ENCODE measurements around the gene NEK1. TPM values are rescaled to one million over a fixed set of nuclear protein-coding genes. Genes with fewer than 3 reads are reported as not detected.

The NEK1 gene
- total RNA-seq, 2 experiments from 2014 or later = 7.4 to 26.2 TPM

DNA sequence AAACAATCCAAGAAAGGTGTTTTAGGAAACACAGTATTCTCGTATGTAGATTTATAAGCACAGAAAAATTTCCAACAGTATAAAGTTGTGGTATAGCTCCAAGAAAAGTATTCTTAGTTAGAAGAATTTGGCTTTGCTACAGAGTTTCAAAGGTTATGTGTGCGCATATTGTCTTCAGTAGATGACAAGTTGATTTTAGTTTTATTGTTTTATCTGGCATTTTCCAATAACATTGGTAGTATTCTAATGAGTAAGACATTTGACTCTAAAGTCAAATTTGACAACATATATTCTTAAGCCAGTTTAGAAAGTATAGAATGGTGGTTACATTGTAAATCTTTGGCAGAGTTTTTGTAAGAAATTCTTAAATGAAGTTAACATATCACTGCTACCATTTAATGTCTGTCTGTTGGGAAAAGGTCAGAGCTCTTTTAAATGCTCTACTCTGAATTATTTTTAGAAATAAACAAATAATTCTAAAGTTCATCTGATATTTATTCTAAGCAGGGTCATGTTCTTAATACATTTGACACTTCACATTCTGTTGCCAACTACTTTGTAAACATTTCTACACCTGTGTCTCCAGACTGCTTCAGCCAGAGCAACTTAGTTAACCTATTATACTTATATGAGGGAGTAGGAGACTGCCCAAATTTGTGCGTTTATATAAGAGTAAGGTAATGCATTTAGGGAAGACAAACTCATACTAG is 38.0 kb upstream of the NEK1 start:
- H3K4me2 ChIP-seq (ENCODE audit: low read length) = no peak overlapping the region
- no peaks in the 10 kb centered on the region for H4K20me1 ChIP-seq (ENCODE audit: insufficient read depth, low read length)
- no peak overlapping the region for H3K4me3 ChIP-seq (ENCODE audit: low read depth, low read length, poor library complexity, severe bottlenecking)
- H2AFZ ChIP-seq (ENCODE audit: low read length) = no peak overlapping the region
- peaks cover 52% of the 10 kb centered on the region for H3K36me3 ChIP-seq (ENCODE audit: insufficient read depth, low read length)
- no TSS peak for BruUV-seq (replicated peaks)
- H3K4me1 ChIP-seq (ENCODE audit: insufficient read depth, low read length, poor library complexity, severe bottlenecking) = peaks cover 9% of the 10 kb centered on the region
- TF ChIP-seq, protein P1, sequence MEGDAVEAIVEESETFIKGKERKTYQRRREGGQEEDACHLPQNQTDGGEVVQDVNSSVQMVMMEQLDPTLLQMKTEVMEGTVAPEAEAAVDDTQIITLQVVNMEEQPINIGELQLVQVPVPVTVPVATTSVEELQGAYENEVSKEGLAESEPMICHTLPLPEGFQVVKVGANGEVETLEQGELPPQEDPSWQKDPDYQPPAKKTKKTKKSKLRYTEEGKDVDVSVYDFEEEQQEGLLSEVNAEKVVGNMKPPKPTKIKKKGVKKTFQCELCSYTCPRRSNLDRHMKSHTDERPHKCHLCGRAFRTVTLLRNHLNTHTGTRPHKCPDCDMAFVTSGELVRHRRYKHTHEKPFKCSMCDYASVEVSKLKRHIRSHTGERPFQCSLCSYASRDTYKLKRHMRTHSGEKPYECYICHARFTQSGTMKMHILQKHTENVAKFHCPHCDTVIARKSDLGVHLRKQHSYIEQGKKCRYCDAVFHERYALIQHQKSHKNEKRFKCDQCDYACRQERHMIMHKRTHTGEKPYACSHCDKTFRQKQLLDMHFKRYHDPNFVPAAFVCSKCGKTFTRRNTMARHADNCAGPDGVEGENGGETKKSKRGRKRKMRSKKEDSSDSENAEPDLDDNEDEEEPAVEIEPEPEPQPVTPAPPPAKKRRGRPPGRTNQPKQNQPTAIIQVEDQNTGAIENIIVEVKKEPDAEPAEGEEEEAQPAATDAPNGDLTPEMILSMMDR (conservative IDR thresholded peaks at IDR 0.05; ENCODE audit: low read length) = no peak
- TF ChIP-seq EZH2phosphoT487 (IDR thresholded peaks at IDR 0.05; ENCODE audit: borderline replicate concordance, low read depth, low read length) = no peak
- peaks cover 50% of the 10 kb centered on the region; the same call in 1 of the 2 replicates for H3K79me2 ChIP-seq (ENCODE audit: insufficient read depth, low read depth, low read length)
- no peak overlapping the region for H3K27ac ChIP-seq (ENCODE audit: low read depth, low read length, poor library complexity, severe bottlenecking)
- POLR2A ChIA-PET = interaction anchor here (0.6 to 2.7 kb wide), 6 partner anchors 9 to 47 kb away, joined by 3 to 18 read pairs (median 4); no protein-coding TSS in a partner anchor
- peaks cover 12% of the 10 kb centered on the region; the same call in 1 of the 2 replicates for H3K9me3 ChIP-seq (ENCODE audit: low read length)
- no peak for DNase-seq (ENCODE audit: low spot score)
- CTCF ChIA-PET (ENCODE audit: unreplicated experiment) = interaction anchor here (1.5 kb wide), 1 partner anchor 9 kb away, joined by 3 read pairs; no protein-coding TSS in a partner anchor
- no peaks in the 10 kb centered on the region for H3K9me2 ChIP-seq (ENCODE audit: insufficient read depth, low read length)
- intact Hi-C loops (cut with micrococcal nuclease; ENCODE audit: unreplicated experiment) = no loop called here

DNA sequence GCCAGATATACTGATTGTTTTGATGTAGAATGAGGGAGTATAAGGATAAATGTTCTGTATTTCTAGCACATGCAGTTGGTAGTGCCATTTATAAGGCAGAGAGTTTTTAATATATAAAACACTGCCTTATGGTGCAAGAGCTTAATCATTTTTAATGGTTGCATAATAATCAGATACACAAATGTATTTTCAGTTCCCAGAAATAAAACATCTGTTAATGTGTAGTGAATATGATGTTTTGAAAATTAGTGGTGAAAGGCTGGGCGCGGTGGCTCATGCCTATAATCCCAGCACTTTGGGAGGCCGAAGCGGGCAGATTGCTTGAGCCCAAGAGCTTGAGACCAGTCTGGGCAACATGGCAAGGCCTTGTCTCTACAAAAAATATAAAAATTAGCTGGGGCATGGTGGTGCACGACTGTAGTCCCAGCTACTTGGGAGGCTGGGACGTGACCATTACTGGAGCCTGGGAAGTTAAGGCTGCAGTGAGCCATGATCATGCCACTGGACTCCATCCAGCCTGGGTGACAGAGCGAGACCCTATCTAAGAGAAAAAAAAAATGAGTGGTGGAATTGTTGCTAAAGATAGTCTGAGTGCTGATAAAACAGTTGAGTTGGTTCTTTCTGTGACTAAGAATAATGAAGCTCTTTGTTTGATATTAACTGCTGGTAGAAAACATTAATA is 37.3 kb upstream of the NEK1 start:
- H3K9me2 ChIP-seq (ENCODE audit: insufficient read depth, low read length) = no peaks in the 10 kb centered on the region
- H3K79me2 ChIP-seq (ENCODE audit: insufficient read depth, low read depth, low read length) = peaks cover 43% of the 10 kb centered on the region; the same call in 1 of the 2 replicates

More for the DNA sequence above, 37.3 kb upstream of the NEK1 start:
- Histone ChIP-seq H3K27ac (ENCODE audit: low read depth, low read length, poor library complexity, severe bottlenecking) (no peak overlapping the region), H4K20me1 (ENCODE audit: insufficient read depth, low read length) (no peaks in the 10 kb centered on the region), H3K4me2 (ENCODE audit: low read length) (no peak overlapping the region), H3K4me1 (ENCODE audit: insufficient read depth, low read length, poor library complexity, severe bottlenecking) (peaks cover 9% of the 10 kb centered on the region), H3K36me3 (ENCODE audit: insufficient read depth, low read length) (peaks cover 57% of the 10 kb centered on the region), H2AFZ (ENCODE audit: low read length) (no peak overlapping the region), H3K9me3 (ENCODE audit: low read length) (peaks cover 12% of the 10 kb centered on the region; the same call in 1 of the 2 replicates), H3K4me3 (ENCODE audit: low read depth, low read length, poor library complexity, severe bottlenecking) (no peak overlapping the region)
- no peak for DNase-seq (ENCODE audit: low spot score)
- TF ChIP-seq, protein P1 (conservative IDR thresholded peaks at IDR 0.05; ENCODE audit: low read length) = no peak
- TF ChIP-seq EZH2phosphoT487 (IDR thresholded peaks at IDR 0.05; ENCODE audit: borderline replicate concordance, low read depth, low read length) = no peak
- no TSS peak for BruUV-seq (replicated peaks)
- POLR2A ChIA-PET = interaction anchor here (0.6 to 2.7 kb wide), 6 partner anchors 10 to 196 kb away, joined by 3 to 18 read pairs (median 4); no protein-coding TSS in a partner anchor
- intact Hi-C loops (cut with micrococcal nuclease; ENCODE audit: unreplicated experiment) = no loop called here
- CTCF ChIA-PET (ENCODE audit: unreplicated experiment) = interaction anchor here (1.5 kb wide), 1 partner anchor 8 kb away, joined by 3 read pairs; no protein-coding TSS in a partner anchor
